NCI-H2107 (cell line): ENCODE results near the gene ADGRD2.

ENCODE experiments used
- DNase-seq: peaks from one replicate; lab custom pipeline; 2025; lab: John Stamatoyannopoulos, UW

The ADGRD2 gene

DNA sequence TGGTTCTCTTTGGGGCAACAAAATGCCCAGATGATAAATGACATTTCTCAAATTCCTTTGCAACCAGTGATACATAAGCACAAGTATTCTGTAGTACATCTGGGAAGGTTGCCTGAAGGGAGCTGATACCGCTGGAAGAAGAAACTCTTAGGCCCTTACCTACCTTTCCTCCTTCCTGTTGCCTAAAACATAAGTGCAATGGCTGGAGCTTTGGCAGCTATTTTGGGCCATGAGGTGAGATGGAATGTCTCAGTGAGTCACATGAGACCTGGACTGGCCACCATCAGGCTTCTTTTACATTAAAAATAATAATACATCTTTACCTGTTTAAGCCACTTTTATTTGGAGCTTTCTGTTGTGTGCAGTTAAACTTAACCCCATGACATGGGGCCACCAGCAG, 11.2 kb upstream of the ADGRD2 start:
- no peak for DNase-seq

DNA sequence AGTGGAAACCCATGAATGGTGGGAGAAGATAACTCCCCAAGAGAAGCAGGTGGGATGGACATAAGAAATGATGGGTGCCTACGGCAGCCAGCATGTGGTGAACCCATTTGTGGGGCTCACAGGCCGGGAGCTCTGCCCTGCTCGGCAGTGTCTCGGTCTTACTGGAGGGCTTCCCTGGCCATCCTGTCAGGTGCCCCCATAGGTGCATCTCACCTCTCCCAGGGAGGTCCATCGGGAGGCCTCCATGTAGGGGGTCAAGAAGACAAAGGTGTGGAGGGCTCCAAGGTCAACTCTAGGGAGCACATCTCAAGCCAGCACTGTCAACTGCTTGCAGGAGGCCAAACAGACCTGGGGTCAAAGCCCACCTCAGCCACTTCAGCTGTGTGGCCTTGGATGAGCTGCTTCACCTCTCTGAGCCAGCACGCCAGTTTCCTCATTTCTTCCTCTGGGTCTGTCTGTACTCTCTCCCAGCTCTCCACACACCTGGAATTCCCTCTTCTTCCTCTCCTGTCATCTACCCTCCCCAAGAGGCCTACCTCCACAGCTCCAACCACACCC, 10.5 kb upstream of the ADGRD2 start:
- no peak for DNase-seq

DNA sequence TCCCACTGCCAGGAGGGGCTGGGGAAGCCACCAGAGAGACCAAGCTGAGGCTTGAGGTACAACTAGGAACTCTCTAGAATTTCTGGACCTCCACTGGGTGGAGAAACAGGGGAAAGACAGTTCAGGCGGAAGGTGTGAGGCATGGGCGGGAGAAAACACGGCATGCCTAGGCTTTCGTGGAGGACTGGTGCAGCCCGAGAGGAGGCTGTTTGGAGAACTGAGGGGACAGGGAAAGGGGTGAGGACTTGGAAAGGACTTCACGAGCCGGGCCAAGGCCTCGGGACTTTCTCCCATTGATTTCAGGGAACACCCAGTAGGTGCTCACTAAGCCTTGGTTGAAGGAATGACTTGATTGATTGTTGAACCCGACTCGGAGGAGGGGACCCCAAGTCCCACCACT, 9.5 kb upstream of the ADGRD2 start:
- DNase-seq: no peak

DNA sequence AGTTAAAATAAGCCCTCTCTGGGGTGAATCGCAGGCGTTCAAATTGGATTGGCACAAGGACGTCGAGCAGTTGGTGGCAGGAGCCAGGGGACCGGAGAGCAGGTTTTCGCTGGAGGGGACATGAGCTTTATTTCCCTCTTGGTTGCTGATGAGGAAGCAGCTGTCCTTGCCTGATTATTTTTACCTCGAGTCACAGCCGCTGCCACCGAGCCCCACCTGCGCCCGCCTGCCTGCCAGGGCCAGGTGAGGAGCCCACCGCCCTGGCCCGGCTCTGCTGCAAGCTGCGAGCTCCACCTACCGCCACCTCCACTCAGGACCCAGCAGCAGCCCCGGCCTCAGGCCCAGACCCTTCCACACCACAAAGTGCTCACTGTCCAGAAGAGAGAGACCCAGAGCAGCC, 9.0 kb upstream of the ADGRD2 start:
- no peak for DNase-seq

DNA sequence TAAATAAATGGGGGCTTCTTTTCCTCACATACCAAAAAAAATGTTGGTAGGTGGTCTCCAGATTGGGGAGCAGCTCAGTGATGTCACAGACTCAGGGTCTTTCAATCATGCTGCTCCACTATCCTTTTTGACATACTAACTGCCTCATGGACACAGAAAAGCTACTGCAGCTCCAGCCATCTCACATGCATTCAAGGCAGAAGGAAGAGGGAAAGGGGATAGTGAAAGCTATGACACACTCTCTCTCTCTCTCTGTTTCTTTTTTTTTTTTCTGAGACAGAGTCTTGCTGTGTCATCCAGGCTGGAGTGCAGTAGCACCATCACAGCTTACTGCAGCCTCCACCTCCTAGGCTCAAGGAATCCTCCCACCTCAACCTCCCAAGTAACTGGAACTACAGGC, 7.9 kb upstream of the ADGRD2 start:
- DNase-seq: no peak

DNA sequence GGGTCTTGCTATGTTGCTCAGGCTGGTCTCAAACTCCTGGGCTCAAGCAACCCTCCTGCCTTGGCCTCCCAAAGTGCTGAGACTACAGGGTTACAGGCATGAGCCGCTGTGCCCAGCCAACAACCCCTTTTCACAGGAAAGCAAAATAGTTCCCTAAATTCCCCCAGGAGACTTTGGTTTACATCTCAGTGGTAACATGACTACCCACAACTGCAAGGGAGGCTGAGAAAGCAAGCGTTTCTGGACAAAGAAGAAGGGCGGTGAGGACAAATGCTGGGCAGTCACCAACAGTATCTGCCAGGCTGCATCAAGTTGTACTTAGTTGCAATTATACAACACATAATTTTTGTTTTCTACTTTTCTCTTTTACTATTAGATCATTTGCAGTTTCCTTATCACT, 7.4 kb upstream of the ADGRD2 start:
- no peak for DNase-seq

DNA sequence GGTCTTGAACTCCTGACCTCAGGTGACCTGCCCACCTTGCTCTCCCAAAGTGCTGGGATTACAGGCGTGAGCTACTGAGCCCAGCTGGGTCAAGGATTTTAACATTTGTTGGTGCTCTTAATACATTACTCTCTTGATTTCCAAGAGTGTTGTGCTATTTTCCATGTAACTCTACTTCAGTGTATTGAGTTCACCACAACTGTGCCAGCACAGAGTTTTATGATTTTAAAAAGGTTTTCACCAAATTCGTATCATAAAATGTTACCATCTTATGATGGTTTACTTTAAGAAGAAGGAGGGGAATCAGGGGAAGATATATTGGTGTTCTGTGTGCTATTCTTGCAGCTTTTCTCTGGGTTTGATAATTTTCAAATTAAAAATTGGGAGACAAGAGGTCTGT, 6.6 kb upstream of the ADGRD2 start:
- DNase-seq: no peak

DNA sequence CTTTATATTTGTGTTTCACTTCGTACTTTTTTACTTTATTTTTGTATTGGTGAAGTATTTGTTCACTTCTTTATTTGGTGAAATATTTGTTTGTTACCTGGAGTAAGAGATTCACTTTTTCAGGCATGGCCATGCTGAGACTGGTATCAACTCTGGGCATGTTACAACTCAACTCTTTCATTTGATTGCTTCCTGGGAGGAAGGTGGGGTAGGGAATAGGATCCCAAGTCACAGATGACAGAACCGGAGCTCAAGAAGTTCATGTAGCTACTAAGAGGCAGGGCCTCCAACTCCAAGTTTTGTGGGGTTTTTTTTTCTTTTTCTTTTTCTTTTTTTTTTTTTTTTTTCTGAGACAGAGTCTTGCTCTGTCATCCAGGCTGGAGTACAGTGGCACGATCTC, 6.1 kb upstream of the ADGRD2 start:
- no peak for DNase-seq

DNA sequence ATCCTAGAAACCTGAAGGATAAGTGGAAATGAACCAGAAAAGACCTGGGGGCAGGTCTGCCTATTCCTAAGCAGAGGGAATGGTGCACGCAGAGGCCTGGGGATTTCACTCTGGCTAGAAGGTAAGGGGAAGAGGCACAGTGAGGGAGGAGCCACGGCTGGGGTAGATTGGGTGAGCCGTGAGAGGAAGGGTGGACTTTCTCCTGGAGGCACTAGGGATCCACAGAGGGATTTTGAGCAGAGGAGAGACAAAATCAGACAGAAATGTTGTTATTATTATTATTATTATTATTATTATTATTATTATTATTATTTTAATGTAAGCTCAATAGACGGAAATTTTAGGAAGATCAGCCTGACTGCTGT, 3.0 kb upstream of the ADGRD2 start:
- DNase-seq: no peak

DNA sequence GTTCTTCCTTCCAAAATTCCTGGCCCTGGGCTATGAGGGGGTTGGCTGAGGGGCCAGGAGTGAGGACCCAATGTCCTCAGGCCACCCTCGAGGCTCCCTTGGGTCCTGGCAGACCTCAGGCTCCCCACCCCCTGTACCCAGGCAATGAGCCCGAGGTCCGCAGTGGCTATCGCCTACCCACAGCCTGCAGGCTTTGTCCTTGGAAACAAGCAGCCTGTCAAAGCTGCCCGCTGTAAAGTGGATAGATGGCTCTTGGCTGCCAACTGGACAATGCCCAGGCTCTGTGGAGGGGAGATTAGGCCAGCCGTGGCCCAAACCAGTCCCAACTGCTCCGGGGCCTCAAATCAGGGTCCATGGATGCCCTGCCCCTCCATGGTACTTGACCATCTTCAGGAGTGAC, 2.2 kb upstream of the ADGRD2 start:
- no peak for DNase-seq

DNA sequence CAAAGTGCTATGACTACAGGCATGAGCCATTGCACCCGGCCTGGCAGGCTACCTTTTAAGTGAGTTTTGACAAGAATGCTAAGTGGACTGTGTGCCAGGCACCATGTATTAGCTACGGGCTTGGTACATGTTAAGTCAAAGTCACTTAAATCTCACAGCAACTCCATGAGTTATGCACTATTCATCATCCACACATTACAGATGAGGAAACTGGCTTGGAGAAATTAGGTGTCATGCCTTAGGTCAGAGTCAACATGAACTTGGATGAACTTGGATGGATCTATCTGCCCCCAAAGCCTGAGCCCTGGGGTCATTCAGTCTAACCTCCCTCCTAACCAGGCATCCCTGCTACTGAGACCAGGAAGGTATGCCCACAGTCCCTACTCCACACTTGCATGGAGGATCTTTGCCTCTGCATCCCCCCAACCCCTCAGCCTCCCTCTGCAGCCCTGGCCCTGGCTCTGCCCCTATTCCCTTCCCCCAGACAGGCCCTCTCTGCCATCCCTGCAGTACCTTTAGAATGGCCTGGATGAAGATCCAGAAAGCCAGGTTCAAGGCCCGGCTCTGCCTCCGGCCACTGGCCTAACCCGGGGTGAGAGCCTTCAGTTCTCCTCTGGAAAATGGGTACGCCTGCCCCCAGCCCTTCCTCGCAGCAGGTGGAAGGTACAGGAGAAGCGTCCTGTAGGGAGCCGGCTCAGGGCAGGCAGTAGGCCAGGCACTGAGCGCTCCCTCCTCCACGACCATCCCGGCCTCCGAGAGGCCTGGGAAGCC, 685 bp upstream of the ADGRD2 start:
- no peak for DNase-seq

DNA sequence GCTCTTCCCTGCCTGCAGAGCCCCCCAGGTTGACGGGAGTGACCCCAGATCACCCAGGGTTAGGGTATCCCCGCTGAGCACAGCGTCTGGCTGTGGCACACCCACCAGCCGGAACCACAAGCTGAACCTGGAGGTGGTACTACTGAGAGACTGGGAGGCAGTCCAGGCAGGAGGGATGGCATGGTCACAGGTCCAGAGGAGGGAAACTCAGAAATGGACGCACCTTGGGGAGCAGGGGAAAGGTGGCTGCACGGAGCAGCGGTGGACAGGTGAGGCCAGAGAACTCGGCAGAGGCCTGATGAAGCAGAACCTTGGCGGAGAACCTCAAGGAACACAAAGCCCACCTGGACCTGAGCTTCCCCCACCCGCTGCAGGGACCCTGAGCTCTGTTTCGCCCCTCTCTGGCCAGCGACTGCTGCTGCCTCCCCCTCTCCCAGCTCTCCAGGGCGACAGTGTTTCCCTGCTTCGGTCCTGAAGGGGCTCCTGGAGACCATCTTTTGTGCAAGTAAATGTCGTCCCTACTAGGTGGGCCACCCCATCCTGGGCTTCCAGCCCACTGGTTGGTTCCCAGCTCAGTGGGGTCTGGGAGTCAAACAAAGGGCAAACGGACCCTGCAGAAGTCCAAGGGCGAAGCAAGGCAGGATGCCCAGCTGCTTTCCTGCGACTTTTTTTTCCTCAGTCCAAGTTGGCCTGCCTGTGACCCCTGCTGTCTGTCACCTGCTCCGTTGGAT, 845 bp downstream of the ADGRD2 start:
- no peak for DNase-seq

DNA sequence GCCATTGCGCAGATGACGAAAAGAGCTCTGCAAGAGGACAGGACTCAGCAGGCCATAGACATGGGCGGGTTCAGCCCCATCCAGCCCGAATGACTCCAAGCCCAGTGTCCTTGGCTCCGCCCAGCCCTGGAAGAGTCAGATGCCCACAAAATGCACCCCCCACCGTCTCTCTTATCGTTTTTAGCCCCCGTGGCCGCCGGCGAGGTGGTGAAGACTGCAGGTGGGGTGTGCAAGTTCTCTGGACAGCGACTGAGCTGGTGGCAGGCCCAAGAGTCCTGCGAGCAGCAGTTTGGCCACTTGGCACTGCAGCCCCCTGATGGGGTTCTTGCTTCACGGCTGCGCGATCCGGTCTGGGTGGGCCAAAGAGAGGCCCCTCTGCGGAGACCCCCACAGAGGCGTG, 2.1 kb downstream of the ADGRD2 start:
- no peak for DNase-seq

DNA sequence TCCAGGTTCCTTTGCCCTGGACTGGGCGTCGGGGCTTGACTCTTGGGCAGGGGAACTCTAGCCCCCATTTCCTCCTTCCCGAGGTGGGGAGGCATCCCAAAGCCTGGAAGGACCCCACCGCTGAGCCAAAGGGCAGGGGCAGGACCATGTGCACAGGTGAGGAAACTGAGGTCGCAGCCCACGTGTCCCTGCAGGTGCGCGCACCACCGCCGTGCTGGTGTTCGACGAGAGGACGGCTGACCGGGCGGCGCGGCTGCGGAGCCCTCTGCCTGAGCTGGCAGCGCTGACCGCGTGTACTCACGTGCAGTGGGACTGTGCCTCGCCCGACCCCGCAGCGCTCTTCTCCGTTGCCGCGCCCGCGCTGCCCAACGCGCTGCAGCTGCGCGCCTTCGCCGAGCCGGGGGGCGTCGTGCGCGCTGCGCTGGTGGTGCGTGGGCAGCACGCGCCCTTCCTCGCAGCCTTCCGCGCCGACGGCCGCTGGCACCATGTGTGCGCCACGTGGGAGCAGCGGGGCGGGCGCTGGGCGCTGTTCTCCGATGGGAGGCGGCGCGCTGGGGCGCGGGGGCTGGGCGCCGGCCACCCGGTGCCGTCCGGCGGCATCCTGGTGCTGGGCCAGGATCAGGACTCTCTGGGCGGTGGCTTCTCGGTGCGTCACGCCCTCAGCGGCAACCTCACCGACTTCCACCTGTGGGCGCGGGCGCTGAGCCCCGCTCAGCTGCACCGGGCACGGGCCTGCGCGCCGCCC, 2.8 kb downstream of the ADGRD2 start:
- DNase-seq: no peak

DNA sequence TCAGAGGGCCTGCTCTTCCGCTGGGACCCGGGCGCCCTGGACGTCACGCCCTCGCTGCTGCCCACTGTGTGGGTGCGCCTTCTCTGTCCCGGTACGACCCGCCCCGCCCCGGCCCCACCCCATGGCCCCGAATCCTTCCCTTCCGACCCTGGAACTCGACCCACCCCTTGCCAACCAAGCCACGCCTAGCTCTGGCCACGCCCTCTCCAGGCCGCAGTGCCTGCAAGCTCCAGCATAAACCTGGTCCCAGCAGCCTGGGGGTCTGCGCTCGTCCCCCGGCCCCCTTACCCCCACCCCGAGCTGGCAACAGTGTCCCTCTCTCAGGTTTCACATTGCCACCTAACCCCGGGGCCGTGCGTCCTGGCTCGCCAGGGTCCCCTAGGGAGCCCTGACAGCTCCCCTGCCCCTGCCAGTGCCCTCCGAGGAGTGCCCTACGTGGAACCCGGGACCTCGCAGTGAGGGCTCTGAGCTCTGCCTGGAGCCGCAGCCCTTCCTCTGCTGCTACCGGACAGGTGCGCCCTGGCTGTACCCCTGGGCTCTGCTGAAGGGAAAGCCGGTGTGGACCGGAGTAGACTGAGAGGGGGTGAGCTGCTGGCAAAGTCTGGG, 3.4 kb downstream of the ADGRD2 start:
- no peak for DNase-seq

DNA sequence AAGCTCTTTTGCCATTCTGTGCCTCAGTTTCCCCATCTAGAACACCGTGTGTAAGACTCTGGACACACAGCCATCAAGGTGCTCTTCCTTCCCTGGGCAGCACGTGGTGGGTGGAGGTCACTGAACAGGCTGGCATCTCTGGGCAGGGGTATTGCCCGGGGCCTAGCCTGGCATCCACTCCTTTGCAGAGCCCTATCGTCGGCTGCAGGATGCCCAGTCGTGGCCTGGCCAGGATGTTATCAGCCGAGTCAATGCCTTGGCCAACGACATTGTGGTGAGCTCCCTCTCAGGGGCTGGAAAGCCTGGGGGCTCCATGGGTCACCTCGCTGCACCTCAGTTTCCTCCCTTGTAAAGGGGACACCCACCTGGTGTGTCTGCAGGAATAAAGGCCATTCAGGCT, 4.0 kb downstream of the ADGRD2 start:
- no peak for DNase-seq

DNA sequence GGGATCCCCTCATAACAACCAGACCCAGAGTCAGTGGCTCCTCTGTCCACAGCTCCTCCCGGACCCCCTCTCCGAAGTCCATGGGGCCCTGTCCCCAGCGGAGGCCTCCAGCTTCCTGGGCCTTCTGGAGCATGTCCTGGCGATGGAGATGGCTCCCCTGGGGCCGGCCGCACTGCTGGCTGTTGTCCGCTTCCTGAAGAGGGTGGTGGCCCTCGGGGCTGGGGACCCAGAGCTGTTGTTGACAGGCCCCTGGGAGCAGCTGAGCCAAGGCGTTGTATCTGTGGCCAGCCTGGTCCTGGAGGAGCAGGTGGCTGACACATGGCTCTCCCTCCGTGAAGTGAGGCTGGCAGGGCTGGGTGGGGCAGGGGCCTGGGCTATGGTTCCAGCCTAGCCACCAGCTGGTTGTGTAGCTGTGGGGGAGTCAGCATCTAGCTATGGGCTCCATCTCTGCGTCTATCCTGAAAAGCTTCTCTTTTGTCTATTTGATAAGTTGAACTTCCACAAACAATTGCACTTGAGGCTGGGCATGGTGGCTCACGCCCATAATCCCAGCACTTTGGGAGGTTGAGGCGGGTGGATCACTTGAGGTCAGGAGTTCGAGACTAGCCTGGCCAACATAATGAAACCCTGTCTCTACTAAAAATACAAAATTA, 4.7 kb downstream of the ADGRD2 start:
- no peak for DNase-seq

DNA sequence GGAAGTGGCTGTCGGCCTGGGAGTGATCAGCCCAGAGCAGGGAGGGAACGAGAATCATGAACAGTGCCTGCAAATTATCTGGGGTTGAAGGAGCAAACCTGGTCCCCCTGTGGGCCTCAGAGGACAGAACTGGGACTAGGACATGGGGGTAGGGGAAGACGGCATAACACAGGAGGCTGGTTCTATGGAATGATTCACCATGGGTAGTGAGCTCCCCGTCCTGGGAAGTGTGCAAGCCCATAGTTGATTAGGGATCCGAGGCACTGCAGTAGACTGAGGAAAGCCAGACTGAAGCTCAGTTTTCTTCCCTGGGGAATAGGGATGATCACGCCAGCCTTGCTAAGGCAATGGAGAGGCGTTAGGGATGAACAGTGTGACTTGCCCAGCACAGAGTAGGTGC, 5.6 kb downstream of the ADGRD2 start:
- DNase-seq: no peak

DNA sequence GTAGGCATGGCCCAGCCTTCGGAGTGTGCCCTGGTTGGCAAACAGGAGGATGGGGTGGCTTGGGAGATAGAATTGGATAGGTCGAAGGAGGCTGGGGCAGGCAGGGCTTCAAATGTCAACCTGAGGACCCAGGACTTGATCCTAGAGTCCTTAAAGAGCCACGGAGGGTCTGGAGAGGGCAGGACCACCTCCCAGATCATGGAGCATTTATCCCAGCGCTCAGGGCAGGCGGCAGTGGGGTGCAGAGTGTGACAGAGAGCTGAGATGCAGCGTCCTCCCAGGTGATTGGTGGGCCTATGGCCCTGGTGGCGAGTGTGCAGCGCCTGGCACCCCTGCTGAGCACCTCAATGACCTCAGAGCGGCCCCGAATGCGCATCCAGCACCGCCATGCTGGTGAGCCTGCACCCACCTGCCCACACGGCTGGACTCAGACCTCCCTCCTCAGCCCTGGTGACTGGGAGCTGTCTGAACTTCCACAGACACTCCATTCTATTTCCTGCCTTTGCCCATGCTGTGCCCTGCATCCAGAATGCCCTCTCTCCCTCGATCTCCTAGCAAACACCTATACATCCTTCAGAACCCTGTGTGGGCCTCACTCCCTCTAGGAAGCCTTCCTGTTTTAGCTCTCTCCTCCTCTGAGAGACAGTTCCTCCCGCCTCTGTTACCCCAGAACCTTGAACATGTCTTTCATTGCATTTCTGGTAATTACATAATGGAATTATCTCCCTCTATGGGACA, 6.3 kb downstream of the ADGRD2 start:
- DNase-seq: no peak

DNA sequence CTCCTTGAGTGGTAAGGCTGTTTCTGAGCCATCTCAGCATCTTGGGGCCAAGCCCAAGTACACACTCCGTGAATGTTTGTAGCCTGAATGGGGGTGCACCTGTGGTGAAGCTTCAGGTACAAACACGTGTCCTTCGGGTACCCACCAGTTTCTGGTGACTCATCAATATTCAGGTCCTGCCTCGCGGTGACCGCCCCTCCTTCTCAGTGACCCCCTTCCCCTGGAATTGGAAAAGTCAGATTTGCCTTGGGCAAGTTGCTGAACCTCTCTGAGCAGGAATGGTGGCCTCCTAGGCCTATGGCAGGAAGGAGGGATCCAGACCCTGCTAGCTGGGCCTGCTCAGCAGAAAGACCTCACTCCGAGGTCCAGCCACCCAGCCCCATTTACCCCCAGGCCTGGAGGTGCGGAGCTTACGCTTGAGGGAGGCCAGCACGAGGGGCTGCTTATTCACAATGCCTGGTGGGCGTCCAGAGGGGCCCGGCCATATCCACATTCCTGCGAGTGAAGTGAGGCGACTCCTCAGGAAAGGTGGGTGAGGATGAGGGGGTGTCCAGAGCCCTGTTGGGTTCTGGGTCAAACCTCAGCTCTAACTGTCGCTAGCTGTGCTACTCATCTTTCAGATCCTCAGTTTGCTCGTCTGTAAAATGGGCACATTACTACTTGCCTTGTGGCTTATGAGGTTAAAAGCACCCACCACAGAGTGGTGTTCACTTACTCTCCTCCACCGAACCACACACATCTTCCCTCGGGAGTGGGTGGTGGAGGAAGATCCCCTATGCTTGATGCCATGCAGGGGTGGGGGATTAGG, 7.0 kb downstream of the ADGRD2 start:
- no peak for DNase-seq
